Measurements from ENCODE around the gene ATXN10.

DNA sequence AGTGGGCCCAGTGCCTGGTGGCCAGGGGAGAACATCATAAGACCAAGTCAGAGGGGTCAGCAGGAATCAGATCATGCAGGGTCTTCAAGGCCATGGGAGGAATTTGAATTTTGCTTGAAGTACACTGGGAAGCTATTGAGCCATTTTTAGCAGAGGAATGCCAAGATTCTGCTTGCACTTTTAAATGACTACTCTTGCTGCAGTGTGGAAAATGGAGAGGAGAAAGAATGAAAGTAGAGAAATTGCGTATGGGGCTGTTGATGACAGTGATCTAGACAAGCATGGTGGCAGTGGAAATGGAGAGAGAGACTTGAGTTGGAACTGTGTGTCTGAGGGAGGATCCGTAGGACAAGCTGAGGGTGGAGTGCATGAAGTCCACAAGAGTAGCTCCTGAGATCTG is 177.3 kb downstream of the ATXN10 start:
- TF ChIP-seq IRF4 (IDR thresholded peaks at IDR 0.05; ENCODE audit: low read depth, low read length) (no peak), POLR2A (IDR thresholded peaks at IDR 0.05; ENCODE audit: low read depth, low read length) (no peak), ETV6 (conservative IDR thresholded peaks at IDR 0.05 in 1 of 2, IDR thresholded peaks at IDR 0.05 in 1 of 2; ENCODE audit: borderline replicate concordance in 1 of 2, low read depth in 1 of 2) (no peak), GATAD2B (conservative IDR thresholded peaks at IDR 0.05; ENCODE audit: low read depth) (no peak)

Measured in GM12878 (cell line).